Natural killer cell (primary cell): ENCODE results near the gene SCP2. TPM values are rescaled to one million over a fixed set of nuclear protein-coding genes. Genes with fewer than 3 reads are reported as not detected.

Experiments used
- ATAC-seq, 3 donors: fragments of 150-1000 bp in 2 of 3; fragments of 200-7000 bp in 1 of 3; cut with Tn5 transposase; 1 replicate in 1 of 3; 2 replicates in 2 of 3; pipeline ENCODE4 v1.10.0; 2021; ENCODE audit warnings: mild to moderate bottlenecking in 2 of 3, moderate library complexity in 2 of 3
- DNase-seq, 2 donors: peaks; one replicate each; pipeline versions ENCODE4 v3.0.0 to v3.0.0-alpha.2; 2013 to 2021; ENCODE audit warnings: mixed read lengths in 1 of 2
- H3K27ac ChIP-seq: one replicate; pipeline ENCODE4 v1.5.1; 2013; ENCODE audit warnings: mild to moderate bottlenecking, low read length
- H3K27me3 ChIP-seq: one replicate; pipeline ENCODE4 v1.6.1; 2013; ENCODE audit warnings: low read length; ENCODE audit not compliant: control insufficient read depth, insufficient read depth
- H3K36me3 ChIP-seq: one replicate; pipeline ENCODE4 v1.6.1; 2013; ENCODE audit warnings: low read length; ENCODE audit not compliant: control insufficient read depth, insufficient read depth
- H3K4me1 ChIP-seq: one replicate; pipeline ENCODE4 v1.6.1; 2013; ENCODE audit warnings: low read length; ENCODE audit not compliant: control insufficient read depth, insufficient read depth
- H3K4me3 ChIP-seq: one replicate; pipeline ENCODE4 v1.5.1; 2013; ENCODE audit warnings: low read length
- H3K9me3 ChIP-seq: one replicate; pipeline ENCODE4 v1.6.1; 2013; ENCODE audit warnings: low read length; ENCODE audit not compliant: control insufficient read depth, insufficient read depth
- H3K27ac Mint-ChIP-seq, 2 donors: one replicate each; pipeline ENCODE4 v1.8.0; 2022; ENCODE audit warnings: mild to moderate bottlenecking in 2 of 2, mixed read lengths in 2 of 2, moderate library complexity in 1 of 2
- H3K27me3 Mint-ChIP-seq, 2 donors: one replicate each; pipeline ENCODE4 v1.8.0; 2022; ENCODE audit warnings: low read depth in 2 of 2, mixed read lengths in 2 of 2
- H3K36me3 Mint-ChIP-seq: one replicate; pipeline ENCODE4 v1.8.0; 2022; ENCODE audit warnings: mixed read lengths
- H3K4me1 Mint-ChIP-seq, 2 donors: one replicate each; pipeline ENCODE4 v1.8.0; 2022; ENCODE audit warnings: mixed read lengths in 2 of 2
- H3K4me3 Mint-ChIP-seq: one replicate; pipeline ENCODE4 v1.8.0; 2022; ENCODE audit warnings: mild to moderate bottlenecking, moderate library complexity, mixed read lengths
- H3K9me3 Mint-ChIP-seq, 2 donors: one replicate each; pipeline ENCODE4 v1.8.0; 2022; ENCODE audit warnings: mixed read lengths in 2 of 2
- WGBS: methylation state at CpG from one replicate; pipeline ENCODE4 v1.1.7; 2013; ENCODE audit warnings: missing lambda C conversion rate; ENCODE audit not compliant: insufficient coverage; 5-methylcytosine and 5-hydroxymethylcytosine counted together
- intact Hi-C: fragments of 100-400 bp; cut with micrococcal nuclease; formaldehyde crosslinking; loops from one replicate; pipeline ENCODE4 v1.14.2; 2022
- total RNA-seq, 4 donors: library from RNA; stranded (reverse); fragments of 120-200 nt in 1 of 4; gene quantifications; one replicate each; pipeline versions ENCODE4 v1.2.3 to v1.2.4, GENCODE V29; 2013 to 2022
- TF ChIP-seq, protein P1 (sequence below): fragments of 200-600 bp; IDR thresholded peaks from one replicate; pipeline ENCODE4 v1.8.0; 2022; ENCODE audit warnings: antibody characterized with exemption

Gene SCP2
- total RNA-seq, 3 donors from 2014 or later (not counting 1 experiment from before 2014, with no cell fraction given), result 90.0 to 118 (median 105) TPM

DNA sequence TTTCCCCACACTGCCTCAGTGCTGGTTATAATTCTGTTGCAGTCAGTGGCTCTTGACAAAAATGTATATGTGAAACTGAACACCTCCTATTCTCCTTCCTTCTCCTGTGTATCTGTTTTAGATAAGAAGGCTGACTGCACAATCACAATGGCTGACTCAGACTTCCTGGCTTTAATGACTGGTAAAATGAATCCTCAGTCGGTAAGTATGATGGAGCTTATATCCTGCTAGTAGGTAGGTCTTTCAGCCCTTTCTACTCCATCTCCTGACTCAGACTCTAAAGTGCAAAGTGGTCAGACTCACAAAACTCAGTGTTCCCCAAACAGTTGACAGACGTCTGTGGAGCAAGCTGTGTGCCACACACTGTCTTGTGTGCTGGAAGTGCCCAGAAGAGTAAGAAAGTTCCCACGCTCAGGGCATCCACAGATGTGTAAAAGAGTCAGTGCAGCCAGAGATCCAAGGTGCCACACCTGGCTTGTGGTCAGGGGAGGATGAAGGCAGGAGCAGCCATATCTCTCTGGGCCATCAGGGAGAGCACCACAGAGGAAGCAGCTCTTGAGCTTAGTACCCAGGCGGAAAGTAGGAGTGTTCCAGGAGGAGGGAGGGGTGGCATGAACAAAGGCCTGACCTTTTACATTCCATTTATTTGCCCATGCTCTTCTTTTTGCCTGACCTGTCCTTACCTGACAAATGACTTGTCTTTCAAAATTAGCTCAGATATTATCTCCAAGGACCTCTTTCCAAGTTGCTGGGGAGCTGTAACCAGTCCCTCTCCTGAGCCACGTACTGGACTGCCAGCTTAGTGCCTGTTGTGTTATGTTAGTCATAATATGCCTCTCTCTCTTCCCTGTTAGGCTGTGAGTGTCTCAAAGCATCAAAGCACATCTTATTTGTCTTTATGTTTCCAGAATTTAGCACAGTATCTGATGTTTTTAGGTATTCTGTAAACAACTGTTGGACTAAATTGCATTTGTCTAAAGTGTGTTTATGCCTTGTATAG is 121.0 kb downstream of the SCP2 start:
- ATAC-seq (no peak), DNase-seq (no peak)
- H3K36me3 Mint-ChIP-seq, result peaks cover 16% of the 10 kb centered on the region
- no peaks in the 10 kb centered on the region for H3K4me1 ChIP-seq
- no peak overlapping the region for H3K27ac Mint-ChIP-seq
- TF ChIP-seq, protein P1, sequence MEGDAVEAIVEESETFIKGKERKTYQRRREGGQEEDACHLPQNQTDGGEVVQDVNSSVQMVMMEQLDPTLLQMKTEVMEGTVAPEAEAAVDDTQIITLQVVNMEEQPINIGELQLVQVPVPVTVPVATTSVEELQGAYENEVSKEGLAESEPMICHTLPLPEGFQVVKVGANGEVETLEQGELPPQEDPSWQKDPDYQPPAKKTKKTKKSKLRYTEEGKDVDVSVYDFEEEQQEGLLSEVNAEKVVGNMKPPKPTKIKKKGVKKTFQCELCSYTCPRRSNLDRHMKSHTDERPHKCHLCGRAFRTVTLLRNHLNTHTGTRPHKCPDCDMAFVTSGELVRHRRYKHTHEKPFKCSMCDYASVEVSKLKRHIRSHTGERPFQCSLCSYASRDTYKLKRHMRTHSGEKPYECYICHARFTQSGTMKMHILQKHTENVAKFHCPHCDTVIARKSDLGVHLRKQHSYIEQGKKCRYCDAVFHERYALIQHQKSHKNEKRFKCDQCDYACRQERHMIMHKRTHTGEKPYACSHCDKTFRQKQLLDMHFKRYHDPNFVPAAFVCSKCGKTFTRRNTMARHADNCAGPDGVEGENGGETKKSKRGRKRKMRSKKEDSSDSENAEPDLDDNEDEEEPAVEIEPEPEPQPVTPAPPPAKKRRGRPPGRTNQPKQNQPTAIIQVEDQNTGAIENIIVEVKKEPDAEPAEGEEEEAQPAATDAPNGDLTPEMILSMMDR, result no peak
- no peak overlapping the region for H3K4me3 Mint-ChIP-seq
- peaks cover 13 to 18% of the 10 kb centered on the region in 2 donors for H3K4me1 Mint-ChIP-seq
- H3K27me3 ChIP-seq, result no peaks in the 10 kb centered on the region
- whole genome bisulfite sequencing, result 97% methylated on average over 3 of the region's 5 CpGs
- H3K27me3 Mint-ChIP-seq, result no peaks in the 10 kb centered on the region
- intact Hi-C loops, result no loop called here
- H3K4me3 ChIP-seq, result no peak overlapping the region
- H3K9me3 Mint-ChIP-seq, result no peaks in the 10 kb centered on the region
- H3K27ac ChIP-seq, result no peak overlapping the region
- no peaks in the 10 kb centered on the region for H3K9me3 ChIP-seq
- peaks cover 51% of the 10 kb centered on the region for H3K36me3 ChIP-seq

DNA sequence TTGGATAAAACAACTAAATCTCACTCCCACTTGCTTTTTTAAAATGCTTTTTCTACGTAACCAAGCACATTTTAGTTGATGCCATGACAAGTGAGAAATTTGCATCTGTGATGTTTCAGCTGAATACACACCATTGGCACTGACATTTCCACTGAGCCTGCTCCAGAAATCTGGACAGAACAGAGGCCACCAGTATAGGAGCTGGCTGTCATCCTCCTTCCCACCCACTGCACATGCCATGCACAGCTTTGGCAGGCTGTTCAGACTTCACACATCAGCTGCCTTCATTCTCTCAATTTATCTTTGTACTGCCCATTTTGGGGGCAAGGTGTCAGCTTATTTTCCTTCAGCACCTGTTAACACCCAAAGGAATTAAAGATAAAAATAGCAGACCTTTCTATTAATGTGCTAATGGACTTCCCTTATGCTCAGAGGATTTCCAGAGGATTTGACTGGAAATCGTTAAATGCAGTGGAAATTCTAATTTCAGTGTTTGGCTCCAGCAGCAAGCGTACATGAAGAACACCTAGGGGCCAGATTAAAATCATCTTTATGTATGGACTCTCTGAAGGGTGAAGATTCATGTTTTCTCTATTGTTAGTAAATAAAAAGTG is 122.0 kb downstream of the SCP2 start:
- no peaks in the 10 kb centered on the region for H3K27me3 Mint-ChIP-seq
- H3K4me1 Mint-ChIP-seq, result peaks cover 6 to 17% of the 10 kb centered on the region in 2 donors
- intact Hi-C loops, result no loop called here
- Histone ChIP-seq H3K36me3 (peaks cover 54% of the 10 kb centered on the region), H3K27me3 (no peaks in the 10 kb centered on the region), H3K27ac (no peak overlapping the region), H3K9me3 (no peaks in the 10 kb centered on the region), H3K4me1 (no peaks in the 10 kb centered on the region), H3K4me3 (no peak overlapping the region)
- DNase-seq, result no peak
- no peak overlapping the region for H3K27ac Mint-ChIP-seq
- no peak overlapping the region for H3K4me3 Mint-ChIP-seq
- TF ChIP-seq, protein P1, result no peak
- H3K9me3 Mint-ChIP-seq, result no peaks in the 10 kb centered on the region
- 98% methylated on average over 3 of the region's 3 CpGs for WGBS
- peaks cover 22% of the 10 kb centered on the region for H3K36me3 Mint-ChIP-seq
- ATAC-seq, result no peak

DNA sequence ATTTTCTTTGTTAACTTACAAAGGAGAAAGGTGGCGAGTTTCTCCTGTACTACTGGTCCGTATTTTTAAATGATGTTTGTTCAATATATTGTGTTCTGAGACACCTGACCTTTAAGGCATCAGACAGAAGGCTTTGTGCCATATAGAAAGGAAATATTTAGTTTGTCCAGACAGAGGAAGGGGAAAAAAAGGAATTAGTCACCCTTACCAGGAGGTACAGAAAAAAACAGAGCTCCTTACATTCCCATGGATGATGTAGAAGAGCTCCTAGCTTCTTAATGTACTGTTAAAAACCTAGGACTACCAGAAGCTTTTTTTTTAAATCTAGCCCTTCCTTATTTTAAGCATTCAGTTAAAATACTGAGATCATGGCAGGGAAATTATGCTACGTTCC is 122.5 kb downstream of the SCP2 start:
- Histone ChIP-seq H3K4me1 (no peaks in the 10 kb centered on the region), H3K9me3 (no peaks in the 10 kb centered on the region), H3K27ac (no peak overlapping the region), H3K36me3 (peaks cover 54% of the 10 kb centered on the region), H3K4me3 (no peak overlapping the region), H3K27me3 (no peaks in the 10 kb centered on the region)
- intact Hi-C loops, result no loop called here
- 93% methylated on average over 3 of the region's 3 CpGs for WGBS
- Mint-ChIP-seq H3K4me3 (no peak overlapping the region), H3K27me3 (no peaks in the 10 kb centered on the region), H3K27ac (no peak overlapping the region), H3K9me3 (no peaks in the 10 kb centered on the region), H3K4me1 (peaks cover 6 to 17% of the 10 kb centered on the region in 2 donors), H3K36me3 (peaks cover 22% of the 10 kb centered on the region)
- TF ChIP-seq, protein P1, result no peak
- DNase-seq, result no peak
- ATAC-seq, result no peak
